H1 (cell line): ENCODE results near the gene TMEM151A. TPM values are rescaled to one million over a fixed set of nuclear protein-coding genes. Genes with fewer than 3 reads are reported as not detected.

Experiments
- CTCF ChIA-PET: fragments of 300-600 bp; sonication (Branson Sonifier 250); formaldehyde crosslinking; loops from one replicate; lab custom pipeline; 2021; ENCODE audit not compliant: partially characterized antibody; lab: Charles Lee
- POLR2A ChIA-PET: fragments of 300-600 bp; sonication (Branson Sonifier 250); formaldehyde crosslinking; loops from one replicate; lab custom pipeline; 2021; ENCODE audit warnings: inconsistent platforms; ENCODE audit not compliant: partially characterized antibody; lab: Charles Lee
- DNase-seq, 2 experiments: peaks; one replicate each; pipeline versions ENCODE4 v3.0.0 to v3.0.0-alpha.2; 2010 to 2022; ENCODE audit warnings: low spot score in 2 of 2, low read depth in 1 of 2, mixed read lengths in 1 of 2
- FAIRE-seq: peaks from 2 replicates; lab custom pipeline; 2011; peaks lifted over from hg19 to GRCh38; lab: Jason Lieb, UNC
- H2AFZ ChIP-seq: 2 replicates; pipeline ENCODE4 v1.8.1; 2012; ENCODE audit warnings: low read length, inconsistent platforms
- H2AK5ac ChIP-seq: 2 replicates; pipeline ENCODE4 v1.6.1; 2013; ENCODE audit warnings: low read depth, low read length
- H2BK120ac ChIP-seq: replicated peaks from 2 replicates; pipeline ENCODE3; 2013; ENCODE audit warnings: low read depth, low read length, inconsistent platforms
- H2BK12ac ChIP-seq: 2 replicates; pipeline ENCODE4 v1.6.1; 2013; ENCODE audit warnings: low read depth, low read length
- H2BK15ac ChIP-seq: 2 replicates; pipeline ENCODE4 v1.6.1; 2013; ENCODE audit warnings: low read length
- H2BK20ac ChIP-seq: 2 replicates; pipeline ENCODE4 v1.6.1; 2013; ENCODE audit warnings: low read length
- H2BK5ac ChIP-seq: 2 replicates; pipeline ENCODE4 v1.6.1; 2013; ENCODE audit warnings: low read depth, low read length
- H3K14ac ChIP-seq: 2 replicates; pipeline ENCODE4 v1.6.1; 2013; ENCODE audit warnings: inconsistent platforms; ENCODE audit not compliant: insufficient read length
- H3K18ac ChIP-seq: 2 replicates; pipeline ENCODE4 v1.6.1; 2013; ENCODE audit warnings: low read length; ENCODE audit errors: extremely low read depth
- H3K23ac ChIP-seq: 2 replicates; pipeline ENCODE4 v1.6.1; 2013; ENCODE audit warnings: inconsistent platforms; ENCODE audit not compliant: insufficient read length
- H3K23me2 ChIP-seq: 2 replicates; pipeline ENCODE4 v1.6.1; 2013; ENCODE audit warnings: low read depth, low read length
- H3K27ac ChIP-seq: 2 replicates; pipeline ENCODE4 v1.6.1; 2011; ENCODE audit warnings: low read depth, low read length, inconsistent platforms
- H3K27me3 ChIP-seq, 4 experiments: replicated peaks in 1 of 4; 1 replicate in 1 of 4; 2 replicates in 3 of 4; pipeline versions ENCODE4 v1.6.1 to v1.8.1; 2011 to 2013; ENCODE audit warnings: low read length in 3 of 4, mild to moderate bottlenecking in 3 of 4, inconsistent platforms in 2 of 4, mixed read lengths in 2 of 4, moderate library complexity in 1 of 4; ENCODE audit not compliant: control insufficient read depth in 3 of 4, insufficient read depth in 3 of 4; ENCODE audit errors: extremely low read depth in 1 of 4
- H3K36me3 ChIP-seq, 4 experiments: 2 replicates each; pipeline versions ENCODE4 v1.6.1 to v1.8.1; 2011 to 2013; ENCODE audit warnings: mild to moderate bottlenecking in 4 of 4, low read length in 3 of 4, moderate library complexity in 2 of 4, control low read depth in 1 of 4, inconsistent platforms in 1 of 4; ENCODE audit not compliant: insufficient read depth in 4 of 4, control insufficient read depth in 2 of 4
- H3K4ac ChIP-seq: replicated peaks from 2 replicates; pipeline ENCODE3; 2013; ENCODE audit warnings: low read length, low read depth, mixed read lengths, inconsistent platforms; ENCODE audit not compliant: insufficient read length
- H3K4me1 ChIP-seq, 4 experiments: replicated peaks in 1 of 4; 1 replicate in 1 of 4; 2 replicates in 3 of 4; pipeline versions ENCODE4 v1.6.1 to v1.8.1; 2011 to 2013; ENCODE audit warnings: low read length in 3 of 4, inconsistent platforms in 2 of 4, mixed read lengths in 1 of 4; ENCODE audit not compliant: insufficient read depth in 4 of 4, control insufficient read depth in 3 of 4
- H3K4me2 ChIP-seq, 2 experiments: 2 replicates each; pipeline versions ENCODE4 v1.6.1 to v1.8.1; 2011 to 2013; ENCODE audit warnings: low read depth in 2 of 2, low read length in 2 of 2, control low read depth in 1 of 2, inconsistent platforms in 1 of 2, mild to moderate bottlenecking in 1 of 2; ENCODE audit not compliant: insufficient read depth in 1 of 2
- H3K4me3 ChIP-seq, 4 experiments: fragments of 200-600, 300-600 bp in 1 of 4; sonication (generic), shearing (Covaris generic), sonication (Bioruptor Twin) in 1 of 4; 2 replicates each; pipeline versions ENCODE4 v1.5.1 to v1.8.1; 2011 to 2016; ENCODE audit warnings: low read length in 4 of 4, low read depth in 3 of 4, control low read depth in 2 of 4, inconsistent platforms in 2 of 4, mild to moderate bottlenecking in 2 of 4, mixed read lengths in 1 of 4, moderate library complexity in 1 of 4; ENCODE audit not compliant: insufficient read depth in 2 of 4; ENCODE audit errors: extremely low read depth in 1 of 4
- H3K56ac ChIP-seq: replicated peaks from 2 replicates; pipeline ENCODE3; 2013; ENCODE audit warnings: low read depth, mild to moderate bottlenecking, mixed read lengths, low read length, inconsistent platforms; ENCODE audit not compliant: insufficient read length
- H3K79me1 ChIP-seq: 2 replicates; pipeline ENCODE4 v1.6.1; 2013; ENCODE audit warnings: low read depth, low read length, control low read depth
- H3K79me2 ChIP-seq, 2 experiments: 2 replicates each; pipeline versions ENCODE4 v1.6.1 to v1.8.1; 2012 to 2013; ENCODE audit warnings: low read length in 2 of 2, mild to moderate bottlenecking in 2 of 2, inconsistent platforms in 1 of 2; ENCODE audit not compliant: insufficient read depth in 2 of 2, control insufficient read depth in 1 of 2
- H3K9ac ChIP-seq, 4 experiments: replicated peaks in 1 of 4; 1 replicate in 1 of 4; 2 replicates in 3 of 4; pipeline versions ENCODE4 v1.6.1 to v1.8.1; 2011 to 2013; ENCODE audit warnings: low read depth in 3 of 4, low read length in 3 of 4, control low read depth in 2 of 4, mild to moderate bottlenecking in 2 of 4, moderate library complexity in 2 of 4, inconsistent platforms in 1 of 4; ENCODE audit errors: extremely low read depth in 1 of 4
- H3K9me3 ChIP-seq, 2 experiments: 2 replicates each; pipeline versions ENCODE4 v1.6.1 to v1.8.1; 2012 to 2013; ENCODE audit warnings: mild to moderate bottlenecking in 2 of 2, moderate library complexity in 2 of 2, control low read depth in 1 of 2, inconsistent platforms in 1 of 2, low read depth in 1 of 2, low read length in 1 of 2, mixed read lengths in 1 of 2; ENCODE audit not compliant: insufficient read depth in 2 of 2
- H4K20me1 ChIP-seq, 2 experiments: replicated peaks in 1 of 2; 2 replicates each; pipeline versions ENCODE3 to v1.8.1; 2011 to 2013; ENCODE audit warnings: inconsistent platforms in 2 of 2, low read length in 2 of 2, mild to moderate bottlenecking in 1 of 2; ENCODE audit not compliant: insufficient read depth in 2 of 2, control insufficient read depth in 1 of 2
- H4K5ac ChIP-seq: 2 replicates; pipeline ENCODE4 v1.6.1; 2013; ENCODE audit warnings: low read length, low read depth, mixed read lengths, inconsistent platforms; ENCODE audit not compliant: insufficient read length
- H4K8ac ChIP-seq: 2 replicates; pipeline ENCODE4 v1.8.0; 2013; ENCODE audit warnings: mild to moderate bottlenecking, moderate library complexity, low read length, inconsistent platforms; ENCODE audit not compliant: insufficient read depth; ENCODE audit errors: extremely low read depth
- H4K91ac ChIP-seq: replicated peaks from 2 replicates; pipeline ENCODE3; 2013; ENCODE audit warnings: low read length, mixed read lengths, inconsistent platforms; ENCODE audit not compliant: insufficient read length
- CBX5 ChIP-seq: fragments of 300-800, 300-1000 bp; sonication (generic); IDR thresholded peaks from 2 replicates; pipeline ENCODE4 v1.7.1; 2016; ENCODE audit warnings: antibody characterized with exemption, low read length, low read depth
- CTBP2 ChIP-seq: IDR thresholded peaks from 2 replicates; pipeline ENCODE4 v1.7.0; 2011; ENCODE audit warnings: borderline replicate concordance, mild to moderate bottlenecking, moderate library complexity, mixed read lengths, low read length; ENCODE audit not compliant: insufficient read depth, insufficient read length
- EZH2 ChIP-seq: fragments of 200-600 bp; sonication (generic); IDR thresholded peaks from 2 replicates; pipeline ENCODE4 v1.7.1; 2012; ENCODE audit warnings: low read depth, mild to moderate bottlenecking, moderate library complexity, low read length, inconsistent platforms; ENCODE audit not compliant: severe bottlenecking
- FOSL1 ChIP-seq: IDR thresholded peaks from 2 replicates; pipeline ENCODE4 v1.6.1; 2011; ENCODE audit warnings: mild to moderate bottlenecking, low read depth, low read length, moderate library complexity; ENCODE audit not compliant: insufficient read depth
- JUN ChIP-seq: IDR thresholded peaks from 2 replicates; pipeline ENCODE4 v1.6.1; 2011; ENCODE audit warnings: low read depth, mild to moderate bottlenecking, improper control_type of control experiment, low read length
- JUND ChIP-seq: IDR thresholded peaks from 2 replicates; pipeline ENCODE4 v1.6.1; 2011; ENCODE audit warnings: mild to moderate bottlenecking, improper control_type of control experiment, low read length
- NRF1 ChIP-seq: IDR thresholded peaks from 2 replicates; pipeline ENCODE4 v1.6.1; 2011; ENCODE audit warnings: mild to moderate bottlenecking, low read depth, low read length, improper control_type of control experiment
- RFX5 ChIP-seq: IDR thresholded peaks from 2 replicates; pipeline ENCODE4 v1.6.1; 2011; ENCODE audit warnings: low read depth, low read length, improper control_type of control experiment, borderline replicate concordance
- RNF2 ChIP-seq: fragments of 200-900, 300-1000 bp; sonication (generic); IDR thresholded peaks from 2 replicates; pipeline ENCODE4 v1.7.1; 2016; ENCODE audit warnings: borderline replicate concordance, low read depth, mild to moderate bottlenecking, antibody characterized with exemption, low read length; ENCODE audit not compliant: poor library complexity, severe bottlenecking; ENCODE audit errors: missing control alignments
- TAF7 ChIP-seq: optimal IDR thresholded peaks from 2 replicates; pipeline ENCODE3; 2011; ENCODE audit warnings: low read depth, mild to moderate bottlenecking, inconsistent platforms, low read length, moderate library complexity, borderline replicate concordance
- WGBS, 2 experiments: shearing (Covaris generic) in 1 of 2; methylation state at CpG; one replicate each; pipeline versions ENCODE4 v1.1.6 to v1.1.7; 2013 to 2015; ENCODE audit warnings: low lambda C conversion rate in 2 of 2, mixed read lengths in 2 of 2, inconsistent platforms in 1 of 2, low coverage in 1 of 2, missing lambda C conversion rate in 1 of 2; ENCODE audit not compliant: insufficient replicate concordance in 2 of 2, insufficient coverage in 1 of 2, insufficient read length in 1 of 2; ENCODE audit errors: extremely low coverage in 1 of 2, missing lambda C conversion rate in 1 of 2; 5-methylcytosine and 5-hydroxymethylcytosine counted together
- polyA plus RNA-seq, 7 experiments: library from polyadenylated mRNA; depleted of rRNA in 3 of 7; stranded (reverse) in 5 of 7; unstranded in 2 of 7; fragments of >200 nt in 5 of 7; fragments of 200-250 nt in 2 of 7; gene quantifications; 1 replicate in 5 of 7; 2 replicates in 1 of 7; 4 replicates in 1 of 7; pipeline versions ENCODE4 v1.2.1 to v1.2.3, GENCODE V29; 2011 to 2013; ENCODE audit warnings: missing spikeins in 2 of 7, mixed read lengths in 2 of 7
- total RNA-seq: library from RNA; stranded (reverse); fragmentation: NEBNext Ultra II Directional; extraction: Animal tissue kit (Norgen Biotek cat#: 25700); gene quantifications from 2 replicates; pipeline ENCODE4 v1.2.1, GENCODE V29; 2021

TMEM151A gene
- total and polyA plus RNA-seq, 2 of the 8 experiments (the other 6 are each of a cell fraction or from before 2014, with no cell fraction given): 3.2 TPM

GRCh38 chr11:66344550-66345315, 53.0 kb downstream of the TMEM151A start, which contains the start of gene BRMS1:
Gene BRMS1 (minus strand): TSS chr11:66345104. CDS start chr11:66342234, 2,870 bp downstream.
- H3K27me3 ChIP-seq: peaks cover 0 to 2% (median 0%) of the 10 kb centered on the region in 4 experiments; a peak in 3 of 7 replicates
- H3K9me3 ChIP-seq: no peaks in the 10 kb centered on the region
- ChIA-PET POLR2A (interaction anchor here (0.9 to 28.7 kb wide), 14 partner anchors 12 to 86 kb away, joined by 3 to 487 read pairs (median 5); partner anchors contain the start of genes CD248, RIN1, SLC29A2 and YIF1A), CTCF (interaction anchor here (0.6 to 3.9 kb wide), 19 partner anchors 9 to 86 kb away, joined by 3 to 27 read pairs (median 4); partner anchors contain the start of genes RIN1 and SLC29A2)
- peak within 1 kb of the TSS; percentile 75 to 100 (median 92) for H3K4me3 ChIP-seq
- no peak within 1 kb of the TSS; the same call in 1 of the 2 replicates for H2BK5ac ChIP-seq
- H2BK120ac ChIP-seq: no peak within 1 kb of the TSS
- peak within 1 kb of the TSS; percentile 28; the same call in 1 of the 2 replicates for H2BK12ac ChIP-seq
- H4K8ac ChIP-seq: peak within 1 kb of the TSS; percentile 93; the same call in 1 of the 2 replicates
- no peak for FAIRE-seq
- H3K18ac ChIP-seq: peak within 1 kb of the TSS; percentile 48
- H3K36me3 ChIP-seq: peaks cover 6 to 12% (median 9%) of the 10 kb centered on the region in 4 experiments; a peak in 4 of 8 replicates
- DNase-seq: peak; percentile 86 to 98
- H3K79me2 ChIP-seq: peaks cover 0 to 14% of the 10 kb centered on the region in 2 experiments; a peak in 2 of 4 replicates
- H3K4me2 ChIP-seq: peak within 1 kb of the TSS; percentile 88 to 93
- H2BK20ac ChIP-seq: no peak within 1 kb of the TSS
- no peak within 1 kb of the TSS for H2BK15ac ChIP-seq
- H4K20me1 ChIP-seq: peaks cover 3 to 8% of the 10 kb centered on the region in 2 experiments
- H2AFZ ChIP-seq: no peak within 1 kb of the TSS
- peaks cover 21% of the 10 kb centered on the region for H3K23me2 ChIP-seq
- H3K4ac ChIP-seq: peak within 1 kb of the TSS; percentile 44
- H3K9ac ChIP-seq: peak within 1 kb of the TSS; percentile 79 to 97 (median 90)
- H3K79me1 ChIP-seq: peaks cover 3% of the 10 kb centered on the region
- H3K56ac ChIP-seq: peak within 1 kb of the TSS; percentile 34
- WGBS, 2 experiments: 2% methylated on average over 59 of the region's 59 CpGs; no CpG with 5 or more reads in 1 of the 2 experiments
- no peak within 1 kb of the TSS for H3K23ac ChIP-seq
- H3K27ac ChIP-seq: peak within 1 kb of the TSS; percentile 61; the same call in 1 of the 2 replicates
- H4K5ac ChIP-seq: peak within 1 kb of the TSS; percentile 79
- H3K4me1 ChIP-seq: peaks cover 0 to 15% (median 9%) of the 10 kb centered on the region in 4 experiments; a peak in 6 of 7 replicates
- no peak within 1 kb of the TSS for H3K14ac ChIP-seq
- peak within 1 kb of the TSS; percentile 72 for H4K91ac ChIP-seq
- H2AK5ac ChIP-seq: no peak within 1 kb of the TSS; the same call in 1 of the 2 replicates
- TF ChIP-seq EZH2 (no peak), NRF1 (no peak), RNF2 (no peak), RFX5 (no peak), JUND (no peak), TAF7 (peak; percentile 51), FOSL1 (no peak), JUN (no peak), CBX5 (no peak), CTBP2 (no peak)
